Kidney epithelial cell (primary cell): ENCODE measurements around the gene PRPH2. TPM values are rescaled to one million over a fixed set of nuclear protein-coding genes. Genes with fewer than 3 reads are reported as not detected.
"Not testable (repeated sequence)": the region's sequence is repeated elsewhere in the genome, so short reads cannot be mapped to it uniquely, and the experiment has no call there.

Experiments used
- DNase-seq: peaks from one replicate; pipeline ENCODE4 v3.0.0-alpha.2; 2010; ENCODE audit warnings: low read depth
- H3K27me3 ChIP-seq: 2 replicates; pipeline ENCODE4 v1.6.0; 2011; ENCODE audit warnings: low read length; ENCODE audit not compliant: control insufficient read depth, insufficient read depth
- H3K36me3 ChIP-seq: 2 replicates; pipeline ENCODE4 v1.5.1; 2011; ENCODE audit warnings: low read length; ENCODE audit not compliant: control insufficient read depth, insufficient read depth
- H3K4me3 ChIP-seq: 2 replicates; pipeline ENCODE4 v1.5.1; 2011; ENCODE audit warnings: low read depth, mild to moderate bottlenecking, control low read depth, low read length
- total RNA-seq: library from RNA; depleted of rRNA; stranded (reverse); fragments of >200 nt; gene quantifications from 2 replicates; pipeline ENCODE4 v1.2.3, GENCODE V29; 2015
- TF ChIP-seq, protein P1 (sequence below): IDR thresholded peaks from 2 replicates; pipeline ENCODE4 v1.5.1; 2011; ENCODE audit warnings: mild to moderate bottlenecking, moderate library complexity, low read length, control low read depth, inconsistent platforms; ENCODE audit not compliant: insufficient read depth, poor library complexity, severe bottlenecking

PRPH2 gene
- total RNA-seq, 1 donor from 2014 or later: 0.21 TPM

DNA sequence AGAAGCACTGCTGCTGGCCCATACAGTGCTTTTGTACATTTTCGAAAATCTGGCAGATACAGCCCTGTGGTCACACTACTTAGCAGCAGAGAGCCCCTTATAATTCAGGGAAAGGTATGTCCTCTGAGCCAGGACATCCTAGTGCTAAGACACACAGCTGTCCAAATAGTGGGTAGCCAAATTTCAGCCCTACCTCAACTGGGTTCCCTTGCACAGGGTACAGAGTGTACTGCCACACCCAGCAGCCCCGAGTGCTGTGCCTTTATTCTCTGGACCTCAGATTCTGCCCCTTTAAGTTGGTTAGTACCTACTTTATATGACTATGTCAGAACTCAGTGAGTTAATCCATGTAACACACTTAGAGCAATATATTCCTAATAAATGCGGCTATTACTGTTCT is 47.6 kb downstream of the PRPH2 start:
- H3K36me3 ChIP-seq: peaks cover 3% of the 10 kb centered on the region
- no peaks in the 10 kb centered on the region for H3K27me3 ChIP-seq
- TF ChIP-seq, protein P1, sequence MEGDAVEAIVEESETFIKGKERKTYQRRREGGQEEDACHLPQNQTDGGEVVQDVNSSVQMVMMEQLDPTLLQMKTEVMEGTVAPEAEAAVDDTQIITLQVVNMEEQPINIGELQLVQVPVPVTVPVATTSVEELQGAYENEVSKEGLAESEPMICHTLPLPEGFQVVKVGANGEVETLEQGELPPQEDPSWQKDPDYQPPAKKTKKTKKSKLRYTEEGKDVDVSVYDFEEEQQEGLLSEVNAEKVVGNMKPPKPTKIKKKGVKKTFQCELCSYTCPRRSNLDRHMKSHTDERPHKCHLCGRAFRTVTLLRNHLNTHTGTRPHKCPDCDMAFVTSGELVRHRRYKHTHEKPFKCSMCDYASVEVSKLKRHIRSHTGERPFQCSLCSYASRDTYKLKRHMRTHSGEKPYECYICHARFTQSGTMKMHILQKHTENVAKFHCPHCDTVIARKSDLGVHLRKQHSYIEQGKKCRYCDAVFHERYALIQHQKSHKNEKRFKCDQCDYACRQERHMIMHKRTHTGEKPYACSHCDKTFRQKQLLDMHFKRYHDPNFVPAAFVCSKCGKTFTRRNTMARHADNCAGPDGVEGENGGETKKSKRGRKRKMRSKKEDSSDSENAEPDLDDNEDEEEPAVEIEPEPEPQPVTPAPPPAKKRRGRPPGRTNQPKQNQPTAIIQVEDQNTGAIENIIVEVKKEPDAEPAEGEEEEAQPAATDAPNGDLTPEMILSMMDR: no peak
- H3K4me3 ChIP-seq: no peak overlapping the region
- DNase-seq: no peak

DNA sequence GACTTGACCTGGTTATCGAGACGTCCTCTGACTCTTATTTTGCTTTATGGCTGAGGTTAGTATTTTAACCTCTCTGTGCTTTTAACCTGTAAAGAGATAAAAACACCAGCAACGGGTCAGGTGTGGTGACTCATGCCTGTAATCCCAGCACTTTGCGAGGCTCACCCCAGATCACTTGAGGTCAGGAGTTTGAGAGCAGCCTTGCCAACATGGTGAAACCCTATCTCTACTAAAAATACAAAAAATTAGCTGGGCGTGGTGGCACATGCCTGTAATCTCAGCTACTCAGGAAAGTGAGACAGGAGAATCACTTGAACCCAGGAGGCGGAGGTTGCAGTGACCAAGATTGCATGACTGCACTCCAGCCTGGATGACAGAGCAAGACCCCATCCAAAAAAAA is 48.0 kb downstream of the PRPH2 start:
- H3K27me3 ChIP-seq, H3K36me3 ChIP-seq, DNase-seq, H3K4me3 ChIP-seq: not testable (repeated sequence)

DNA sequence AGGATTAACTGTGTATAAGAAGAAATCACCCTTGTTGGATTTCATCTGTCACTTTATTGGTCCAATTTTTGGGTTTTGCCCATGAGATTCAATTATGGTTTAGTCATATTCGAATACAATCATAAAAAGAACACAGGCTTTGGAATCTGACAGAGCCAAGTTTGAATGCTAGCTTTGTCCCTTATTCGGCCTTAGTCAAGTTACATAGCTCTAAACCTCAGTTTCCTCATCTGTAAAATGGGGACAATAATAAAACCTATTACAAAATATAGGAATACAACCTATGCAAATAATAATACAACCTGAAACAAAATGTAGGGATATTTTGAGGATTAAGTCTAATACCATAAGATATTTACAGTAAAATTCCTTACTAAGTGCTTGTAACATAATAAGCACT is 57.7 kb downstream of the PRPH2 start:
- no peaks in the 10 kb centered on the region for H3K27me3 ChIP-seq
- DNase-seq: no peak
- TF ChIP-seq, protein P1: no peak
- peaks cover 1% of the 10 kb centered on the region for H3K36me3 ChIP-seq
- H3K4me3 ChIP-seq: no peak overlapping the region

DNA sequence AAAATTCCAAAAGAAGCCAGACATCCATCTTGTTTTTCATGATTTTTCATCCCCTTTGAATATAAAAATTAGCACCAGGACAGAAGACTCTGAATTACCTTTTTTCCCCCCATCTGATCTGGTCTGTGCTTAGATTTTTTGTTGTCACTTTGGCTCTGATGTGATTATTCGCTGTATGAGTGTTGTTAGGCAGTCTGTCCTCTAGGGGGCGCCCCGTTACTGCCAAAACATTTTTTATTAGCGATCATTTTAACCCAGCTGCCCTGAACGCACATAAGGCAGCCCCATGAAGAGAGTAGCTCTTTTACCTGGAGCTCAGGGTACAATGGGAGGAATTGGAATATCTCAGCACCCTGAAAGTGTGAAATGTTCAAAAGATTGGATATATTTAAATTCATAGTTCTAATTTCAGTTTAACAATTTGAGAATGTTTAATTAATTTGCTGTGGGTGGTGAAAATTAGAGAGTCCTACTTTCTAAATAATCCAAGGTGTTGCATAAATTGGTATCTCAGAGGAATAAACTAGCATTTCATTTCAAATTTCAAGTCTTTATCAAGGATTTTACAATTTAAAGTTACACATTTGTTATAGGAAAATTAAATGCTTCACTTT is 60.8 kb downstream of the PRPH2 start:
- H3K27me3 ChIP-seq: no peaks in the 10 kb centered on the region
- TF ChIP-seq, protein P1: peak; percentile 80
- no peaks in the 10 kb centered on the region for H3K36me3 ChIP-seq
- no peak overlapping the region for H3K4me3 ChIP-seq
- peak; percentile 14 for DNase-seq

DNA sequence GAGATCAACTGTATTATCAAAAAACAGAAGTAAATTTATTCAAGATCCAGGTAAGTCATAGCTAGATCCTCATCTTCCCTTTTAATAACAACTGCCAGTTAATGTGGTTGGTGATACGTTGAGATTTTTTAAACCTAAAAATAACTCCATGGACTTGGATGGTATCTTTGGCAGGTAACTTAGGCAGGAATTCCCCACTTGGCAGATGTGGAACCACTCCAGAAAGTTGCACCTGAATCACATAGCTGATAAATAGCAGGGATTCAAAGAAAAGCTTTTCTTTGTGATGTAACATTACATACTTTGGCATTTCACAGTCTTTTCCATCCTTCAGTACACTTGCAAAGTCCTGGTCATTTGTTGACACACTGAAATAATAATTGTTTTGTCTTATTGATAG is 62.6 kb downstream of the PRPH2 start:
- Histone ChIP-seq H3K4me3 (no peak overlapping the region), H3K27me3 (no peaks in the 10 kb centered on the region), H3K36me3 (no peaks in the 10 kb centered on the region)
- TF ChIP-seq, protein P1: no peak
- DNase-seq: no peak

DNA sequence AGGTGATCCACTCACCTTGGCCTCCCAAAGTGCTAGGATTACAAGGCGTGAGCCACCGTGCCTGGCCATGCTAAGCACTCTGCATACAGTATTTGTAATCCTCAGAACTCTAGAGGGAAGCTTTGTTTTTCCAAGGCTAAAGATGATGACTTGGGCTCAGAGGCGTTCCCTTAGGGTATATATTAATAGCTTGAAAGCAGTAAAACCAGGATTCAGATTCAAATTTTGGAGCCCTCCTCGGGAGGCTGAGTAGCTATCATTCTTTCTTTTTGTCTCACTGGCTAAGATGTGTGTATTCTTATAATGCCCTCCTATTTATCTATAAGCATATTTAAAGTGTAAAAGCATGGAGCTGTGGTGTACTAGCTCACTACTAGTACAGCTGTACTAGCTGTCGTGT is 68.5 kb downstream of the PRPH2 start:
- Histone ChIP-seq H3K36me3 (no peaks in the 10 kb centered on the region), H3K27me3 (no peaks in the 10 kb centered on the region), H3K4me3 (no peak overlapping the region)
- TF ChIP-seq, protein P1: no peak
- no peak for DNase-seq
